Thyroid gland (tissue), 4 donors: ENCODE results near the gene PCID2. TPM values are rescaled to one million over a fixed set of nuclear protein-coding genes. Genes with fewer than 3 reads are reported as not detected.
A peak's percentile ranks its signal among the peaks of the same experiment; 100 is the strongest.

Experiments used
- DNase-seq, 2 donors: peaks; one replicate each; pipeline ENCODE4 v3.0.0-alpha.2; 2019
- H3K27ac ChIP-seq, 3 donors: fragments of 200-600 bp; sonication (generic); 1 replicate in 2 of 3; 2 replicates in 1 of 3; pipeline ENCODE4 v1.5.1; 2016 to 2019; ENCODE audit warnings: mild to moderate bottlenecking in 1 of 3, moderate library complexity in 1 of 3
- H3K27me3 ChIP-seq: fragments of 200-600 bp; sonication (generic); one replicate; pipeline ENCODE4 v1.5.1; 2019
- H3K36me3 ChIP-seq, 2 donors: fragments of 200-600 bp; sonication (generic); one replicate each; pipeline ENCODE4 v1.5.1; 2016 to 2019
- H3K4me1 ChIP-seq, 2 donors: fragments of 200-600 bp; sonication (generic); one replicate each; pipeline ENCODE4 v1.5.1; 2017 to 2019
- H3K4me3 ChIP-seq, 3 donors: fragments of 200-600 bp; sonication (generic); replicated peaks in 1 of 3; 1 replicate in 2 of 3; 2 replicates in 1 of 3; pipeline ENCODE4 v1.5.1; 2016; ENCODE audit warnings: mild to moderate bottlenecking in 1 of 3
- H3K9me3 ChIP-seq: fragments of 200-600 bp; sonication (generic); one replicate; pipeline ENCODE4 v1.5.1; 2017
- POLR2A ChIP-seq, 2 donors: fragments of 450-650 bp; IDR thresholded peaks; one replicate each; pipeline ENCODE4 v1.6.1; 2017; ENCODE audit warnings: antibody characterized with exemption in 2 of 2, mild to moderate bottlenecking in 2 of 2, moderate library complexity in 1 of 2
- WGBS, 2 donors: methylation state at CpG; one replicate each; pipeline ENCODE4 v1.1.5; 2017; 5-methylcytosine and 5-hydroxymethylcytosine counted together
- intact Hi-C: fragments of 100-400 bp; cut with DNase I; formaldehyde crosslinking; loops from one replicate; pipeline ENCODE4 v1.15.1; 2023
- total RNA-seq, 4 donors: library from RNA; depleted of rRNA; stranded (reverse); fragments of >200 nt; gene quantifications; one replicate each; pipeline ENCODE4 v1.2.3, GENCODE V29; 2016
- TF ChIP-seq, protein P1 (sequence below), 6 experiments: fragments of 200-600 bp in 3 of 6; fragments of 450-650 bp in 3 of 6; sonication (generic) in 3 of 6; IDR thresholded peaks; one replicate each; pipeline ENCODE4 v1.5.1; 2016 to 2019; ENCODE audit warnings: antibody characterized with exemption in 6 of 6, mild to moderate bottlenecking in 2 of 6, inconsistent platforms in 1 of 6, moderate library complexity in 1 of 6

PCID2 gene
- total RNA-seq, 4 donors from 2014 or later = 50.5 to 75.6 (median 56.5) TPM

DNA sequence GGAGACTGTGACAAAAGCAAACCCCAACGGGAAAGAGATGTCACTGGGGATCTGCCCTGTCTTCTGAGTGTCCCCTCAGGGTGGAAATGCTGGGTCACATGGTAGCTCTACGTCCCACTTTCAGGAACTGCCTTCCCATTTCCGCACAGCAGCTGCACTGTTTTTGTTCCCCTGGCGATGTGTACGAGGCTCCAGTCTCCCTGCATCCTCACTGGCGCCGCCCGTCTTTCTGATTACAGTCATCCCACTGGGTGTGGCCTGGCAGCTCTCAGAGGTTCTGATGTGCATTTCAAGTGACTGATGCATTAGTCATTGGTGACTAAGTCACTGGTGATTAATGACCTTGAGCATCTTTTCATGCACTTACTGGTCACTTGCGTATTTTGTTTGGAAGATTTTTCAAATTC, 21.2 kb downstream of the PCID2 start:
- H3K36me3 ChIP-seq = peaks cover 13 to 24% of the 10 kb centered on the region in 2 donors
- H3K27ac ChIP-seq = no peak overlapping the region
- H3K4me3 ChIP-seq = no peak overlapping the region
- peak; percentile 13 to 37 for DNase-seq
- WGBS, 2 donors = 76 to 77% methylated on average over 9 of the region's 9 CpGs
- H3K4me1 ChIP-seq = no peaks in the 10 kb centered on the region
- no peak for TF ChIP-seq POLR2A (IDR thresholded peaks at IDR 0.05)
- TF ChIP-seq, protein P1, sequence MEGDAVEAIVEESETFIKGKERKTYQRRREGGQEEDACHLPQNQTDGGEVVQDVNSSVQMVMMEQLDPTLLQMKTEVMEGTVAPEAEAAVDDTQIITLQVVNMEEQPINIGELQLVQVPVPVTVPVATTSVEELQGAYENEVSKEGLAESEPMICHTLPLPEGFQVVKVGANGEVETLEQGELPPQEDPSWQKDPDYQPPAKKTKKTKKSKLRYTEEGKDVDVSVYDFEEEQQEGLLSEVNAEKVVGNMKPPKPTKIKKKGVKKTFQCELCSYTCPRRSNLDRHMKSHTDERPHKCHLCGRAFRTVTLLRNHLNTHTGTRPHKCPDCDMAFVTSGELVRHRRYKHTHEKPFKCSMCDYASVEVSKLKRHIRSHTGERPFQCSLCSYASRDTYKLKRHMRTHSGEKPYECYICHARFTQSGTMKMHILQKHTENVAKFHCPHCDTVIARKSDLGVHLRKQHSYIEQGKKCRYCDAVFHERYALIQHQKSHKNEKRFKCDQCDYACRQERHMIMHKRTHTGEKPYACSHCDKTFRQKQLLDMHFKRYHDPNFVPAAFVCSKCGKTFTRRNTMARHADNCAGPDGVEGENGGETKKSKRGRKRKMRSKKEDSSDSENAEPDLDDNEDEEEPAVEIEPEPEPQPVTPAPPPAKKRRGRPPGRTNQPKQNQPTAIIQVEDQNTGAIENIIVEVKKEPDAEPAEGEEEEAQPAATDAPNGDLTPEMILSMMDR (IDR thresholded peaks at IDR 0.05) = no peak
- H3K9me3 ChIP-seq = no peaks in the 10 kb centered on the region
- H3K27me3 ChIP-seq = no peaks in the 10 kb centered on the region
- intact Hi-C loops = no loop called here

DNA sequence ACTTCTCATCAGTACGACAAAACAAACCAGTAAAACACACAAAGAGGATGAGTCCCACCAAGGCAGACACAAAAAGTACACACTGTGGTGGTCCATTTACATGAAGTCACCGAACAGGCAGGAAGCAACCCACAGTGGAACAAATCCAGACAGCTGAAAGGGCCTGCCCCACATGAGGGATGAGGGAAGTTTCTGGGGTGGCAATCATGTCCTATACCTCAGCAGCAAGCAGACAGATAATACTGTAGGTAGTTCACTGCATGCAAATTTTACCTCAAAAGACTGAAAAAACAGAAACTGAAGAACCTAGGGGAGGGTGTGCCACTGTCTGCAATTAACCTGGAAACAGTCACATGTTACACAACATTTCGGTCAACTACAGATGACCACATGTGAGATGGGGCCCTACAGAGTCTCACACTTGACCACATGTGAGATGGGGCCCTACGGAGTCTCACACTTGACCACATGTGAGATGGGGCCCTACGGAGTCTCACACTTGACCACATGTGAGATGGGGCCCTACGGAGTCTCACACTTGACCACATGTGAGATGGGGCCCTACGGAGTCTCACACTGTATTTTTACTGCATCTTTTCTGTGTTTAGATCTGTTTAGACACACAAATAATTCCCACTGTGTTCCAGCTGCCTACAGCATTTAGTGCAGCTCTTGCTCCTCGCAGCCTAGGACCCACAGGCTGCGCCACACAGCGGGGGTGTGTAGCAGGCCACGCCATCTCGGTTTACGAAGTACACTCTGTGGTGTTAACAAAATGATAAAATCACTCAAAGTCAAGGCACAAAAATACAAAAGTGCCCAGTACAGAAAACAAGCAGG, 22.2 kb downstream of the PCID2 start:
- Histone ChIP-seq H3K27ac (no peak overlapping the region), H3K4me3 (no peak overlapping the region), H3K27me3 (no peaks in the 10 kb centered on the region), H3K9me3 (no peaks in the 10 kb centered on the region), H3K36me3 (peaks cover 13 to 24% of the 10 kb centered on the region in 2 donors), H3K4me1 (no peaks in the 10 kb centered on the region)
- TF ChIP-seq POLR2A (IDR thresholded peaks at IDR 0.05) = no peak
- TF ChIP-seq, protein P1 (IDR thresholded peaks at IDR 0.05) = no peak
- no peak for DNase-seq
- intact Hi-C loops = no loop called here
- 78 to 85% methylated on average over 13 of the region's 13 CpGs for WGBS, 2 donors

DNA sequence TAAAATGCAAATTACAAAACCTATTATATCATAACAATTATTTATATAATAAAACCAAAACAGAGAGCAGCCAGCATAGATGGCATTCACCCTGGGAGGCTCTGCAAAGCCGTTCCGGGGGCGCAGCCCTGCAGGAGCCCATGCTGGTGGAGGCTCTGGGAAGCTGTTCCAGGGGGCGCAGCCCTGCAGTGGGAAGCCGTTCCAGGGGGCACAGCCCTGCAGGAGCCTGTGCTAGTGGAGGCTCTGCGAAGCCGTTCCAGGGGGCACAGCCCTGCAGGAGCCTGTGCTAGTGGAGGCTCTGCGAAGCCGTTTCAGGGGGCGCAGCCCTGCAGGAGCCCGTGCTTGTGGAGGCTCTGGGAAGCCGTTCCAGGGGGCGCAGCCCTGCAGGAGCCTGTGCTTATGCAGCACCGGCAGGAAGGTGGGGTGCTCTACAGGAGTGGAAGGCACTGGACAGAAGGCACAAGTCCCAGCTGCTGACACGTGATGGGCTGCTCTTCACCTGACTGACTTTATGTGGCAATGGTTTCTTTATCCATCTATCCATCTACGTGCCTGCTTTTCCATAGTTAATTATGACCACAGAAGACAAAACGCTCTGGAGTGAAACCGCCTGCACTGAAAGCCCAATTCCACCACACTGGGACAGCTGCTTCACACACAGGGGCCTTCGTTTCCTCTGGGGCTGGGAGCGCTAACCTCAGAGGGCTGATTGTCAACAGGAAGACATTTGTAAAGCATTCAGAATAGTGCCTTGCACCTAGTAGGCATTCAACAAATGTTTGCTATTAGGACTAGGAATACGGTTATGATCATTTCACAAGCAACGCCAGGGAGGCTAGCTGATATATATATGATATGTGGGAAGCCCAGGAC, 23.7 kb downstream of the PCID2 start:
- TF ChIP-seq, protein P1 (IDR thresholded peaks at IDR 0.05) = no peak
- TF ChIP-seq POLR2A (IDR thresholded peaks at IDR 0.05) = no peak
- DNase-seq = no peak
- Histone ChIP-seq H3K27me3 (no peaks in the 10 kb centered on the region), H3K4me3 (no peak overlapping the region), H3K27ac (no peak overlapping the region), H3K36me3 (peaks cover 21 to 28% of the 10 kb centered on the region in 2 donors), H3K4me1 (no peaks in the 10 kb centered on the region), H3K9me3 (no peaks in the 10 kb centered on the region)
- 83 to 93% methylated on average over 15 to 17 of the region's 22 CpGs for WGBS, 2 donors
- intact Hi-C loops = no loop called here

DNA sequence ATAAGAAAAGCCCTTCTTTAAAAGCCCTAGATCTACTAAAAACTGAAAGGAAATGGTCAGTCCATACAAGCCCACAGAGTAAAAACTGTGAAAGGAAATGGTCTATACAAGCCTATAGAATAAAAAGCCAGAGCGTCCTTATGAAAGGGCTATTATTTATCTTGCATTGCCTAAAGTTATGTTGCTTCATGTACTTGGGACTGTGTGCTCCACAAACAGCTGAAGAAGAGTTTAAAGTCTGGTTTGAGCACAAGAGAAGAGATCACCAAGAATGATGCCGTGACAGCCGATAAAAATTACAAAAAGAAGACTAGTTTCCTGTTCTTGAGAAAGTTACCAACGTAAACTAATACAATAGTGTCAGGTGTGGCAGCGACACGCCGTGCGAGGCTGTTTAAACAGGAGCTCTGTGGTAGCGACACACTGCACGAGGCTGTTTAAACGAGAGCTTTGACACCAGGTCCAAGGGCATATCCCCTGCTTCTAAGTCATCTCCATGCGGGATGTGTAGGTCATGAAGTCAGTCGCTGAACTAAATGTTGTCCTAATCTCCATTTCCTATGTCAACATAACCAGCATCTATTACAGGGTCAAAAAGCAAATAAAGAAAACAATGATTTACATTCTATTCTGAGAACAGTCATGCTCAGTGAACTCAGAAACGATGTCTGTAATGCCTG, 24.9 kb downstream of the PCID2 start:
- Histone ChIP-seq H3K4me1 (no peaks in the 10 kb centered on the region), H3K36me3 (peaks cover 29 to 40% of the 10 kb centered on the region in 2 donors), H3K4me3 (no peak overlapping the region), H3K9me3 (no peaks in the 10 kb centered on the region), H3K27me3 (no peaks in the 10 kb centered on the region), H3K27ac (no peak overlapping the region)
- WGBS, 2 donors = 85 to 86% methylated on average over 14 of the region's 14 CpGs
- intact Hi-C loops = no loop called here
- no peak for DNase-seq
- TF ChIP-seq, protein P1 (IDR thresholded peaks at IDR 0.05) = no peak
- TF ChIP-seq POLR2A (IDR thresholded peaks at IDR 0.05) = no peak
